IMR-90 (cell line): ENCODE results near the gene PXK. TPM values are rescaled to one million over a fixed set of nuclear protein-coding genes. Genes with fewer than 3 reads are reported as not detected.

Source experiments
- ATAC-seq: fragments of 200-7000 bp; cut with Tn5 transposase; 2 replicates; pipeline ENCODE4 v1.9.1; 2020; ENCODE audit warnings: low read depth, mild to moderate bottlenecking, moderate library complexity
- BruUV-seq: library from RNA; stranded (reverse); fragments of 400-500 nt; replicated peaks from 2 replicates; lab custom pipeline; 2021; lab: Mats Ljungman, UMichigan
- CTCF ChIA-PET: fragments of 300-600 bp; formaldehyde crosslinking; extraction: SDS; loops from one replicate; lab custom pipeline; 2021; ENCODE audit warnings: antibody characterized with exemption; lab: Yijun Ruan, JAX
- POLR2A ChIA-PET: fragments of 300-600 bp; sonication (Branson Sonifier 250); formaldehyde crosslinking; loops from one replicate; lab custom pipeline; 2022; ENCODE audit warnings: antibody characterized with exemption; ENCODE audit not compliant: unreplicated experiment; lab: Charles Lee
- DNase-seq: peaks from one replicate; pipeline ENCODE4 v3.0.0; 2013
- H2AFZ ChIP-seq: replicated peaks from 2 replicates; pipeline ENCODE3; 2013; ENCODE audit warnings: low read length, mild to moderate bottlenecking; ENCODE audit not compliant: poor library complexity
- H2AK5ac ChIP-seq: 2 replicates; pipeline ENCODE4 v1.6.1; 2013; ENCODE audit warnings: low read depth, low read length, inconsistent platforms
- H2AK9ac ChIP-seq: replicated peaks from 2 replicates; pipeline ENCODE3; 2013; ENCODE audit warnings: mild to moderate bottlenecking, low read depth, low read length, moderate library complexity; ENCODE audit not compliant: poor library complexity
- H2BK120ac ChIP-seq: 2 replicates; pipeline ENCODE4 v1.6.1; 2013; ENCODE audit warnings: low read depth, low read length, inconsistent platforms
- H2BK15ac ChIP-seq: 3 replicates; pipeline ENCODE4 v1.6.1; 2013; ENCODE audit warnings: low read depth, low read length, inconsistent platforms
- H2BK20ac ChIP-seq: 2 replicates; pipeline ENCODE4 v1.6.1; 2013; ENCODE audit warnings: low read depth, mild to moderate bottlenecking, inconsistent platforms, low read length, moderate library complexity
- H2BK5ac ChIP-seq: 2 replicates; pipeline ENCODE4 v1.6.1; 2013; ENCODE audit warnings: mild to moderate bottlenecking, low read depth, low read length, inconsistent platforms; ENCODE audit not compliant: poor library complexity, severe bottlenecking
- H3K14ac ChIP-seq: replicated peaks from 2 replicates; pipeline ENCODE4 v1.6.1; 2013; ENCODE audit warnings: low read depth, low read length, inconsistent platforms
- H3K18ac ChIP-seq: 2 replicates; pipeline ENCODE4 v1.6.1; 2013; ENCODE audit warnings: low read depth, low read length, control low read depth
- H3K23ac ChIP-seq: 2 replicates; pipeline ENCODE4 v1.6.1; 2013; ENCODE audit warnings: low read depth, low read length, inconsistent platforms
- H3K27ac ChIP-seq: 2 replicates; pipeline ENCODE4 v1.5.1; 2013; ENCODE audit warnings: mild to moderate bottlenecking, control low read depth, low read length; ENCODE audit not compliant: insufficient read depth
- H3K27me3 ChIP-seq: 2 replicates; pipeline ENCODE4 v1.6.1; 2013; ENCODE audit warnings: low read length; ENCODE audit not compliant: control insufficient read depth, insufficient read depth
- H3K36me3 ChIP-seq: 2 replicates; pipeline ENCODE4 v1.6.1; 2013; ENCODE audit warnings: low read length, mixed read lengths; ENCODE audit not compliant: control insufficient read depth, insufficient read depth
- H3K4ac ChIP-seq: 2 replicates; pipeline ENCODE4 v1.6.1; 2013; ENCODE audit warnings: low read depth, low read length, inconsistent platforms
- H3K4me1 ChIP-seq: 2 replicates; pipeline ENCODE4 v1.6.1; 2013; ENCODE audit warnings: low read length, mixed read lengths; ENCODE audit not compliant: control insufficient read depth, insufficient read depth
- H3K4me2 ChIP-seq: 2 replicates; pipeline ENCODE4 v1.6.1; 2013; ENCODE audit warnings: low read depth, mild to moderate bottlenecking, control low read depth, low read length, moderate library complexity
- H3K4me3 ChIP-seq: 2 replicates; pipeline ENCODE4 v1.5.1; 2013; ENCODE audit warnings: low read depth, mild to moderate bottlenecking, control low read depth, low read length, moderate library complexity; ENCODE audit not compliant: insufficient read depth
- H3K56ac ChIP-seq: 2 replicates; pipeline ENCODE4 v1.6.1; 2013; ENCODE audit warnings: low read length, inconsistent platforms; ENCODE audit not compliant: insufficient read depth; ENCODE audit errors: extremely low read depth
- H3K79me1 ChIP-seq, 2 experiments: 2 replicates each; pipeline ENCODE4 v1.6.1; 2013; ENCODE audit warnings: low read length in 2 of 2, inconsistent platforms in 1 of 2, low read depth in 1 of 2
- H3K9ac ChIP-seq: 2 replicates; pipeline ENCODE4 v1.6.1; 2013; ENCODE audit warnings: low read depth, low read length, control low read depth
- H3K9me1 ChIP-seq: 2 replicates; pipeline ENCODE4 v1.6.1; 2013; ENCODE audit warnings: low read length, inconsistent platforms; ENCODE audit not compliant: insufficient read depth
- H3K9me3 ChIP-seq: 2 replicates; pipeline ENCODE4 v1.6.1; 2013; ENCODE audit warnings: low read length; ENCODE audit not compliant: control insufficient read depth, insufficient read depth
- H4K20me1 ChIP-seq: 2 replicates; pipeline ENCODE4 v1.6.1; 2013; ENCODE audit warnings: low read length, inconsistent platforms; ENCODE audit not compliant: insufficient read depth
- H4K5ac ChIP-seq: 2 replicates; pipeline ENCODE4 v1.6.1; 2013; ENCODE audit warnings: mild to moderate bottlenecking, low read depth, low read length, control low read depth
- H4K8ac ChIP-seq, 2 experiments: 2 replicates each; pipeline ENCODE4 v1.6.1; 2013; ENCODE audit warnings: low read depth in 2 of 2, low read length in 2 of 2, control low read depth in 1 of 2, inconsistent platforms in 1 of 2
- H4K91ac ChIP-seq: 2 replicates; pipeline ENCODE4 v1.6.1; 2013; ENCODE audit warnings: low read depth, low read length, inconsistent platforms; ENCODE audit not compliant: insufficient read depth
- BHLHE40 ChIP-seq: fragments of 150-350 bp; IDR thresholded peaks from 2 replicates; pipeline ENCODE4 v1.6.1; 2016; ENCODE audit warnings: mild to moderate bottlenecking, low read depth, low read length
- CEBPB ChIP-seq: IDR thresholded peaks from 2 replicates; pipeline ENCODE4 v1.6.1; 2012; ENCODE audit warnings: low read depth, low read length, improper control_type of control experiment
- CHD1 ChIP-seq: IDR thresholded peaks from 2 replicates; pipeline ENCODE4 v1.6.1; 2012; ENCODE audit warnings: low read depth, low read length, improper control_type of control experiment
- ELK1 ChIP-seq: fragments of 150-350 bp; IDR thresholded peaks from 2 replicates; pipeline ENCODE4 v1.6.1; 2016; ENCODE audit warnings: low read depth, mild to moderate bottlenecking, low read length, moderate library complexity, borderline replicate concordance
- FOS ChIP-seq: fragments of 150-350 bp; IDR thresholded peaks from 2 replicates; pipeline ENCODE4 v1.6.1; 2016; ENCODE audit warnings: low read depth, low read length
- MAFK ChIP-seq: IDR thresholded peaks from 2 replicates; pipeline ENCODE4 v1.6.1; 2012; ENCODE audit warnings: low read depth, low read length, improper control_type of control experiment
- MAZ ChIP-seq: IDR thresholded peaks from 2 replicates; pipeline ENCODE4 v1.6.1; 2012; ENCODE audit warnings: low read depth, mild to moderate bottlenecking, low read length, improper control_type of control experiment, moderate library complexity, borderline replicate concordance
- MXI1 ChIP-seq: IDR thresholded peaks from 2 replicates; pipeline ENCODE4 v1.6.1; 2012; ENCODE audit warnings: low read depth, mild to moderate bottlenecking, low read length, moderate library complexity, borderline replicate concordance
- NFE2L2 ChIP-seq: fragments of 150-350 bp; IDR thresholded peaks from 2 replicates; pipeline ENCODE4 v1.6.1; 2016; ENCODE audit warnings: low read depth, mild to moderate bottlenecking, low read length
- POLR2A ChIP-seq: IDR thresholded peaks from 2 replicates; pipeline ENCODE4 v1.6.1; 2012; ENCODE audit warnings: mild to moderate bottlenecking, low read depth, low read length
- RAD21 ChIP-seq: IDR thresholded peaks from 2 replicates; pipeline ENCODE4 v1.6.1; 2012; ENCODE audit warnings: low read length, improper control_type of control experiment
- RCOR1 ChIP-seq: IDR thresholded peaks from 2 replicates; pipeline ENCODE4 v1.6.1; 2012; ENCODE audit warnings: mild to moderate bottlenecking, low read length, improper control_type of control experiment; ENCODE audit not compliant: insufficient replicate concordance
- RFX5 ChIP-seq: IDR thresholded peaks from 2 replicates; pipeline ENCODE4 v1.8.0; 2012; ENCODE audit warnings: low read depth, mild to moderate bottlenecking, low read length, moderate library complexity
- SMC3 ChIP-seq: fragments of 150-350 bp; IDR thresholded peaks from 2 replicates; pipeline ENCODE4 v1.6.1; 2016; ENCODE audit warnings: low read depth, mild to moderate bottlenecking, antibody characterized with exemption, low read length, moderate library complexity
- WGBS, 2 experiments: methylation state at CpG; one replicate each; pipeline versions ENCODE4 v1.1.5 to v1.1.7; 2013; ENCODE audit warnings: missing lambda C conversion rate in 2 of 2; ENCODE audit not compliant: insufficient read length in 1 of 2; ENCODE audit errors: extremely low coverage in 2 of 2; 5-methylcytosine and 5-hydroxymethylcytosine counted together
- dilution Hi-C: fragments of 300-500 bp; cut with HindIII; formaldehyde crosslinking; loops from one replicate; pipeline ENCODE4 v1.14.3; 2018; ENCODE audit warnings: low sequenced_read_pairs; ENCODE audit not compliant: unreplicated experiment
- in situ Hi-C: fragments of 300-500 bp; cut with MboI; formaldehyde crosslinking; loops from 3 replicates; pipeline ENCODE4 v1.14.3; 2019; ENCODE audit warnings: low sequenced_read_pairs, inconsistent platforms, mixed read lengths
- intact Hi-C: fragments of 100-400 bp; cut with micrococcal nuclease; formaldehyde crosslinking; loops from 2 replicates; pipeline ENCODE4 v1.10.0; 2022
- polyA plus RNA-seq, 3 experiments: library from polyadenylated mRNA; depleted of rRNA; stranded (reverse); fragments of >200 nt; gene quantifications; 2 replicates each; pipeline ENCODE4 v1.2.3, GENCODE V29; 2012; ENCODE audit warnings: low replicate concordance in 1 of 3
- total RNA-seq: library from RNA; depleted of rRNA; stranded (reverse); fragments of >200 nt; gene quantifications from 2 replicates; pipeline ENCODE4 v1.2.3, GENCODE V29; 2012
- TF ChIP-seq, protein P1 (sequence below): fragments of 150-350 bp; IDR thresholded peaks from 2 replicates; pipeline ENCODE4 v1.6.1; 2017; ENCODE audit warnings: mild to moderate bottlenecking, antibody characterized with exemption, low read length, low read depth
- TF ChIP-seq, protein P2 (sequence below): conservative IDR thresholded peaks from 2 replicates; pipeline ENCODE4 v1.5.1; 2012; ENCODE audit warnings: mild to moderate bottlenecking, low read depth, low read length, improper control_type of control experiment

Gene PXK
- total and polyA plus RNA-seq, 2 of the 4 experiments (the other 2 are of a cell fraction) = 14.3 to 17.7 TPM

GRCh38 chr3:58392181-58392580 lies 59.5 kb downstream of the PXK start:
- H3K27ac ChIP-seq = no peak overlapping the region

More at GRCh38 chr3:58392181-58392580, 59.5 kb downstream of the PXK start:
- no peak overlapping the region for H3K4me2 ChIP-seq
- CTCF ChIA-PET = interaction anchor here (0.6 kb wide), 1 partner anchor 20 kb away, joined by 3 read pairs; no protein-coding TSS in a partner anchor
- no peak overlapping the region for H2BK15ac ChIP-seq
- no peak overlapping the region for H3K56ac ChIP-seq
- DNase-seq (no peak), ATAC-seq (no peak; the same call in 1 of the 2 replicates)
- peak overlapping the region; percentile 50; the same call in 1 of the 2 replicates for H3K18ac ChIP-seq
- peaks cover 17% of the 10 kb centered on the region for H3K4me1 ChIP-seq
- peak overlapping the region; percentile 25; the same call in 1 of the 2 replicates for H4K5ac ChIP-seq
- dilution Hi-C loops = no loop called here
- no peak overlapping the region; the same call in 1 of the 2 replicates for H4K91ac ChIP-seq
- H4K8ac ChIP-seq = peak overlapping the region in 1 of 2 experiments; percentile 29; a peak in 1 of 4 replicates
- H3K23ac ChIP-seq = no peak overlapping the region
- H3K36me3 ChIP-seq = peaks cover 20% of the 10 kb centered on the region
- intact Hi-C loops = no loop called here
- BruUV-seq = no TSS peak
- peak overlapping the region; percentile 64; the same call in 1 of the 2 replicates for H3K14ac ChIP-seq
- H3K27me3 ChIP-seq = no peaks in the 10 kb centered on the region
- H2BK5ac ChIP-seq = peak overlapping the region; percentile 43
- in situ Hi-C loops = no loop called here
- H4K20me1 ChIP-seq = no peaks in the 10 kb centered on the region
- no peak overlapping the region for H2AFZ ChIP-seq
- POLR2A ChIA-PET = interaction anchor here (0.5 kb wide), 1 partner anchor 59 kb away, joined by 3 read pairs; the partner anchor contains the start of gene PXK
- peaks cover 12% of the 10 kb centered on the region for H3K9me1 ChIP-seq
- H3K9ac ChIP-seq = no peak overlapping the region
- no peak overlapping the region for H3K4me3 ChIP-seq
- peak overlapping the region; percentile 41; the same call in 1 of the 2 replicates for H2BK120ac ChIP-seq
- H3K4ac ChIP-seq = peak overlapping the region; percentile 6; the same call in 1 of the 2 replicates
- no CpG with 5 or more reads among the region's 3 CpGs for WGBS, 2 experiments
- TF ChIP-seq MXI1 = no peak
- TF ChIP-seq MAZ = no peak
- TF ChIP-seq NFE2L2 = no peak
- no peak for TF ChIP-seq ELK1
- no peak for TF ChIP-seq RFX5
- TF ChIP-seq, protein P1, sequence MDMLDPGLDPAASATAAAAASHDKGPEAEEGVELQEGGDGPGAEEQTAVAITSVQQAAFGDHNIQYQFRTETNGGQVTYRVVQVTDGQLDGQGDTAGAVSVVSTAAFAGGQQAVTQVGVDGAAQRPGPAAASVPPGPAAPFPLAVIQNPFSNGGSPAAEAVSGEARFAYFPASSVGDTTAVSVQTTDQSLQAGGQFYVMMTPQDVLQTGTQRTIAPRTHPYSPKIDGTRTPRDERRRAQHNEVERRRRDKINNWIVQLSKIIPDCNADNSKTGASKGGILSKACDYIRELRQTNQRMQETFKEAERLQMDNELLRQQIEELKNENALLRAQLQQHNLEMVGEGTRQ = no peak
- TF ChIP-seq RCOR1 = no peak
- no peak for TF ChIP-seq POLR2A
- no peak for TF ChIP-seq RAD21
- TF ChIP-seq CEBPB = no peak
- no peak for TF ChIP-seq BHLHE40
- no peak for TF ChIP-seq MAFK
- no peak for TF ChIP-seq CHD1
- TF ChIP-seq, protein P2, sequence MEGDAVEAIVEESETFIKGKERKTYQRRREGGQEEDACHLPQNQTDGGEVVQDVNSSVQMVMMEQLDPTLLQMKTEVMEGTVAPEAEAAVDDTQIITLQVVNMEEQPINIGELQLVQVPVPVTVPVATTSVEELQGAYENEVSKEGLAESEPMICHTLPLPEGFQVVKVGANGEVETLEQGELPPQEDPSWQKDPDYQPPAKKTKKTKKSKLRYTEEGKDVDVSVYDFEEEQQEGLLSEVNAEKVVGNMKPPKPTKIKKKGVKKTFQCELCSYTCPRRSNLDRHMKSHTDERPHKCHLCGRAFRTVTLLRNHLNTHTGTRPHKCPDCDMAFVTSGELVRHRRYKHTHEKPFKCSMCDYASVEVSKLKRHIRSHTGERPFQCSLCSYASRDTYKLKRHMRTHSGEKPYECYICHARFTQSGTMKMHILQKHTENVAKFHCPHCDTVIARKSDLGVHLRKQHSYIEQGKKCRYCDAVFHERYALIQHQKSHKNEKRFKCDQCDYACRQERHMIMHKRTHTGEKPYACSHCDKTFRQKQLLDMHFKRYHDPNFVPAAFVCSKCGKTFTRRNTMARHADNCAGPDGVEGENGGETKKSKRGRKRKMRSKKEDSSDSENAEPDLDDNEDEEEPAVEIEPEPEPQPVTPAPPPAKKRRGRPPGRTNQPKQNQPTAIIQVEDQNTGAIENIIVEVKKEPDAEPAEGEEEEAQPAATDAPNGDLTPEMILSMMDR = no peak
- TF ChIP-seq FOS = no peak
- no peak for TF ChIP-seq SMC3
- H3K79me1 ChIP-seq = peaks cover 8 to 21% of the 10 kb centered on the region in 2 experiments
- peak overlapping the region; percentile 5; the same call in 1 of the 2 replicates for H2AK5ac ChIP-seq
- H2AK9ac ChIP-seq = no peak overlapping the region
- H2BK20ac ChIP-seq = no peak overlapping the region
- H3K9me3 ChIP-seq = no peaks in the 10 kb centered on the region
